ENCODE results near the gene ARHGAP28.
"Not testable (repeated sequence)": the region's sequence is repeated elsewhere in the genome, so short reads cannot be mapped to it uniquely, and the experiment has no call there.

DNA sequence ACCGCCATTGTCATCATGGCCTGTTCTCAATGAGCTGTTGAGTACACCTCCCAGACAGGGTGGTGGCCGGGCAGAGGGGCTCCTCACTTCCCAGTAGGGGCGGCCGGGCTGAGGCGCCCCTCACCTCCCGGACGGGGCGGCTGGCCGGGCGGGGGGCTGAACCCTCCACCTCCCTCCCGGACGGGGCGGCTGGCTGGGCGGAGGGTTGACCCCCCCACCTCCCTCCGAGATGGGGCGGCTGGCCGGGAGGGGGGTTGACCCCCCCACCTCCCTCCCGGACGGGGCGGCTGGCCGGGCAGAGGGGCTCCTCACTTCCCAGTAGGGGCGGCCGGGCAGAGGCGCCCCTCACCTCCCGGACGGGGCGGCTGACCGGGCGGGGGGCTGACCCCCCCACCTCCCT is 97.6 kb downstream of the ARHGAP28 start:
- not testable (repeated sequence) for TF ChIP-seq ELF1 (IDR thresholded peaks at IDR 0.05); SIN3A (IDR thresholded peaks at IDR 0.05; ENCODE audit: borderline replicate concordance, low read depth, low read length); FOSL2 (IDR thresholded peaks at IDR 0.05; ENCODE audit: borderline replicate concordance, low read depth); FOXM1 (IDR thresholded peaks at IDR 0.05; ENCODE audit: low read depth); EP300 (IDR thresholded peaks at IDR 0.05; ENCODE audit: borderline replicate concordance in 1 of 2, low read depth in 1 of 2, low read length in 1 of 2); EZH2phosphoT487 (IDR thresholded peaks at IDR 0.05; ENCODE audit: borderline replicate concordance, low read depth)
- TF ChIP-seq, protein P1, sequence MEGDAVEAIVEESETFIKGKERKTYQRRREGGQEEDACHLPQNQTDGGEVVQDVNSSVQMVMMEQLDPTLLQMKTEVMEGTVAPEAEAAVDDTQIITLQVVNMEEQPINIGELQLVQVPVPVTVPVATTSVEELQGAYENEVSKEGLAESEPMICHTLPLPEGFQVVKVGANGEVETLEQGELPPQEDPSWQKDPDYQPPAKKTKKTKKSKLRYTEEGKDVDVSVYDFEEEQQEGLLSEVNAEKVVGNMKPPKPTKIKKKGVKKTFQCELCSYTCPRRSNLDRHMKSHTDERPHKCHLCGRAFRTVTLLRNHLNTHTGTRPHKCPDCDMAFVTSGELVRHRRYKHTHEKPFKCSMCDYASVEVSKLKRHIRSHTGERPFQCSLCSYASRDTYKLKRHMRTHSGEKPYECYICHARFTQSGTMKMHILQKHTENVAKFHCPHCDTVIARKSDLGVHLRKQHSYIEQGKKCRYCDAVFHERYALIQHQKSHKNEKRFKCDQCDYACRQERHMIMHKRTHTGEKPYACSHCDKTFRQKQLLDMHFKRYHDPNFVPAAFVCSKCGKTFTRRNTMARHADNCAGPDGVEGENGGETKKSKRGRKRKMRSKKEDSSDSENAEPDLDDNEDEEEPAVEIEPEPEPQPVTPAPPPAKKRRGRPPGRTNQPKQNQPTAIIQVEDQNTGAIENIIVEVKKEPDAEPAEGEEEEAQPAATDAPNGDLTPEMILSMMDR (IDR thresholded peaks at IDR 0.05), result not testable (repeated sequence)
- TF ChIP-seq, protein P2, sequence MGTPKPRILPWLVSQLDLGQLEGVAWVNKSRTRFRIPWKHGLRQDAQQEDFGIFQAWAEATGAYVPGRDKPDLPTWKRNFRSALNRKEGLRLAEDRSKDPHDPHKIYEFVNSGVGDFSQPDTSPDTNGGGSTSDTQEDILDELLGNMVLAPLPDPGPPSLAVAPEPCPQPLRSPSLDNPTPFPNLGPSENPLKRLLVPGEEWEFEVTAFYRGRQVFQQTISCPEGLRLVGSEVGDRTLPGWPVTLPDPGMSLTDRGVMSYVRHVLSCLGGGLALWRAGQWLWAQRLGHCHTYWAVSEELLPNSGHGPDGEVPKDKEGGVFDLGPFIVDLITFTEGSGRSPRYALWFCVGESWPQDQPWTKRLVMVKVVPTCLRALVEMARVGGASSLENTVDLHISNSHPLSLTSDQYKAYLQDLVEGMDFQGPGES (IDR thresholded peaks at IDR 0.05; ENCODE audit: low read depth, low read length), result not testable (repeated sequence)
- TF ChIP-seq, protein P3, sequence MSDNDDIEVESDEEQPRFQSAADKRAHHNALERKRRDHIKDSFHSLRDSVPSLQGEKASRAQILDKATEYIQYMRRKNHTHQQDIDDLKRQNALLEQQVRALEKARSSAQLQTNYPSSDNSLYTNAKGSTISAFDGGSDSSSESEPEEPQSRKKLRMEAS (IDR thresholded peaks at IDR 0.05; ENCODE audit: low read depth), result not testable (repeated sequence)
